PC-9 (cell line): Measurements from ENCODE around the gene CMKLR1.

ENCODE experiments used
- CTCF ChIP-seq: fragments of 200-600 bp; sonication (generic); conservative IDR thresholded peaks from 2 replicates; pipeline ENCODE4 v1.6.1; 2017; ENCODE audit warnings: mixed run types, antibody characterized with exemption, mild to moderate bottlenecking, moderate library complexity
- EZH2 ChIP-seq: fragments of 200-600 bp; sonication (generic); IDR thresholded peaks from 2 replicates; pipeline ENCODE4 v1.8.0; 2017; ENCODE audit warnings: antibody characterized with exemption, low read depth

DNA sequence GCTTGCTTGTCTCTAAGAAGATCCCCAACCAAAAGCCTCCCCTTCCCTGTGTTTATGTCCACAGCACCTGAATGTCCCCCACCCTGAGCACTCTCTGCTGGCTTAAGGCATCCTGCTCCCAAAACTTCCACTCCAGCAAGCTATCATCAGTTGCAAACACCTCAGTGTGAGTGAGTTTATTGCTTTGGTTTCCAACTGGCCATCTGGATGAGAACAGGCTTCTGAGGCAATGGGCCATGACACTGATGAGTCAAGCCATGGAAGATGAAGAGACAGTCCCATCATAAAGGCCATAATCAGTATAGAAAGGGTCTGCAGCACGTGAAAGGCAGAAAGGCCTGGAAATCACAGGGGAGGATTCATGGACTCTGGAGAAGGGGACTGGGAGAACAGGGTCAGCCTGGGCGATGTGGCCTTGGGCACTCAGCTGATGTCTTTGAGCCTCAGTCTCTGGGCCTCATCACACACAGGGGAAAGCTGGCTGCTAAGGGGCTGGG lies 12.8 kb downstream of the CMKLR1 start:
- TF ChIP-seq CTCF (no peak), EZH2 (no peak)
